Smooth muscle cell (in vitro differentiated cells): ENCODE data around the gene CXCL13. TPM values are rescaled to one million over a fixed set of nuclear protein-coding genes. Genes with fewer than 3 reads are reported as not detected.
"Not testable (repeated sequence)": the region's sequence is repeated elsewhere in the genome, so short reads cannot be mapped to it uniquely, and the experiment has no call there.

ENCODE experiments used
- DNase-seq: peaks from one replicate; lab custom pipeline; 2025; ENCODE audit not compliant: unreplicated experiment; lab: John Stamatoyannopoulos, UW
- H2AFZ ChIP-seq: fragments of 200-600 bp; sonication (generic); 2 replicates; pipeline ENCODE4 v1.6.0; 2016; ENCODE audit warnings: antibody characterized with exemption, low read depth, mild to moderate bottlenecking
- H3F3A ChIP-seq: fragments of 200-600 bp; sonication (generic); 2 replicates; pipeline ENCODE4 v1.6.0; 2017; ENCODE audit warnings: antibody characterized with exemption, low read depth
- H3K27ac ChIP-seq: fragments of 200-600 bp; sonication (generic); 2 replicates; pipeline ENCODE4 v1.5.1; 2016; ENCODE audit warnings: low read depth, mild to moderate bottlenecking
- H3K27me3 ChIP-seq: fragments of 200-600 bp; sonication (generic); 2 replicates; pipeline ENCODE4 v1.6.1; 2016; ENCODE audit warnings: low read depth, mild to moderate bottlenecking
- H3K36me3 ChIP-seq: fragments of 200-600 bp; sonication (generic); 2 replicates; pipeline ENCODE4 v1.5.1; 2016; ENCODE audit warnings: low read depth
- H3K4me1 ChIP-seq: fragments of 200-600 bp; sonication (generic); 2 replicates; pipeline ENCODE4 v1.5.1; 2016; ENCODE audit warnings: low read depth
- H3K4me2 ChIP-seq: fragments of 200-600 bp; sonication (generic); 2 replicates; pipeline ENCODE4 v1.6.0; 2016; ENCODE audit warnings: mild to moderate bottlenecking
- H3K4me3 ChIP-seq: fragments of 200-600 bp; sonication (generic); 2 replicates; pipeline ENCODE4 v1.5.1; 2016; ENCODE audit warnings: mild to moderate bottlenecking
- H3K79me2 ChIP-seq: fragments of 200-600 bp; sonication (generic); 2 replicates; pipeline ENCODE4 v1.6.0; 2016; ENCODE audit warnings: low read depth, mild to moderate bottlenecking
- H3K9ac ChIP-seq: fragments of 200-600 bp; sonication (generic); 2 replicates; pipeline ENCODE4 v1.6.0; 2016; ENCODE audit warnings: low read depth
- H3K9me3 ChIP-seq: fragments of 200-600 bp; sonication (generic); replicated peaks from 2 replicates; pipeline ENCODE4 v1.5.1; 2016; ENCODE audit warnings: low read depth
- H4K20me1 ChIP-seq: fragments of 200-600 bp; sonication (generic); 2 replicates; pipeline ENCODE4 v1.6.0; 2016; ENCODE audit warnings: low read depth
- WGBS: methylation state at CpG from one replicate; pipeline ENCODE4 v1.1.7; 2016; ENCODE audit warnings: low lambda C conversion rate; 5-methylcytosine and 5-hydroxymethylcytosine counted together
- polyA plus RNA-seq: library from polyadenylated mRNA; unstranded; fragments of >200 nt; fragmentation: Nextera tagmentation; extraction: Ambion mirVana; gene quantifications from 2 replicates; pipeline ENCODE4 v1.2.1, GENCODE V29; 2016
- total RNA-seq: library from RNA; depleted of rRNA; stranded (reverse); fragments of >200 nt; gene quantifications from 2 replicates; pipeline ENCODE4 v1.2.3, GENCODE V29; 2014
- TF ChIP-seq, protein P1 (sequence below): fragments of 200-600 bp; sonication (generic); IDR thresholded peaks from 2 replicates; pipeline ENCODE4 v1.5.1; 2017; ENCODE audit warnings: borderline replicate concordance, mild to moderate bottlenecking, antibody characterized with exemption; ENCODE audit not compliant: insufficient read depth, poor library complexity, severe bottlenecking

Gene CXCL13, protein sequence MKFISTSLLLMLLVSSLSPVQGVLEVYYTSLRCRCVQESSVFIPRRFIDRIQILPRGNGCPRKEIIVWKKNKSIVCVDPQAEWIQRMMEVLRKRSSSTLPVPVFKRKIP
- total RNA-seq (not detected in 2 replicates), polyA plus RNA-seq (0.30 TPM in 1 of 2 replicates, not detected in the other)

DNA sequence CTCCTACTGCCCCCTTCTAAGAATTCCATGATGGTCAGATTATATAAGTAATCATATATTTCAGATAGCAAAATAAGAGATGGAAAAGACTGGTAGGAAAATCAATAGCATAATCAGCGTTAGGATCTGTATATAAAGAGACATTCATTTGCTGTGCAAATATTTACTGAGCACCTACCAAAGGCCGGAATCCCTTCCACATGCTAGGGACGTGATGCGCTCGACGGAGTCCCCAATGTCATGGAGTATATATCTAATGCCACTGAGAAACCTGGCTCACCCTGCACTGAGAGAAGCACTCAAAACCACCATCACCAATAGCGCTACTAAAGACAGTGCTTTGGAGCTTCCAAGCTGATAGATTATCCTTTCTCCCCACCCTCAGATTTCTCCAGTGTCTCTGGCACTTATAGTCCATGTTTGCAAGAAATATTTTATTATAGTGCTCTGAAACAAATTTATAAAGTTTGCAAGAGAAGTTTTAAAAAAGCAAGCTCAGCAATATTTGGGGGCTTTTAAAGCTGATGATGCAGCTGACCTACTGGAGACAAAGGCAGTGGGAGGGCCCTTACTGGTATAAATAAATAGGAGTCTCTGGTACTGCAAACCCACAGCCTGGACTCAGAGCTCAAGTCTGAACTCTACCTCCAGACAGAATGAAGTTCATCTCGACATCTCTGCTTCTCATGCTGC lies at the start of gene CXCL13:
Gene CXCL13, plus strand, starts transcription at position 611 of the 693 bp plus-strand sequence. Its CDS starts 46 bp downstream, at position 657.
- Histone ChIP-seq H3K27me3 (peaks cover 19% of the 10 kb centered on the region), H3F3A (no peaks in the 10 kb centered on the region), H3K36me3 (no peaks in the 10 kb centered on the region), H3K4me1 (no peaks in the 10 kb centered on the region), H3K9me3 (no peaks in the 10 kb centered on the region), H3K4me3 (no peak within 1 kb of the TSS), H4K20me1 (no peaks in the 10 kb centered on the region), H3K4me2 (no peak within 1 kb of the TSS), H3K9ac (no peak within 1 kb of the TSS), H3K79me2 (no peaks in the 10 kb centered on the region), H2AFZ (no peak within 1 kb of the TSS), H3K27ac (no peak within 1 kb of the TSS)
- 94% methylated on average over 8 of the region's 8 CpGs for WGBS
- TF ChIP-seq, protein P1, sequence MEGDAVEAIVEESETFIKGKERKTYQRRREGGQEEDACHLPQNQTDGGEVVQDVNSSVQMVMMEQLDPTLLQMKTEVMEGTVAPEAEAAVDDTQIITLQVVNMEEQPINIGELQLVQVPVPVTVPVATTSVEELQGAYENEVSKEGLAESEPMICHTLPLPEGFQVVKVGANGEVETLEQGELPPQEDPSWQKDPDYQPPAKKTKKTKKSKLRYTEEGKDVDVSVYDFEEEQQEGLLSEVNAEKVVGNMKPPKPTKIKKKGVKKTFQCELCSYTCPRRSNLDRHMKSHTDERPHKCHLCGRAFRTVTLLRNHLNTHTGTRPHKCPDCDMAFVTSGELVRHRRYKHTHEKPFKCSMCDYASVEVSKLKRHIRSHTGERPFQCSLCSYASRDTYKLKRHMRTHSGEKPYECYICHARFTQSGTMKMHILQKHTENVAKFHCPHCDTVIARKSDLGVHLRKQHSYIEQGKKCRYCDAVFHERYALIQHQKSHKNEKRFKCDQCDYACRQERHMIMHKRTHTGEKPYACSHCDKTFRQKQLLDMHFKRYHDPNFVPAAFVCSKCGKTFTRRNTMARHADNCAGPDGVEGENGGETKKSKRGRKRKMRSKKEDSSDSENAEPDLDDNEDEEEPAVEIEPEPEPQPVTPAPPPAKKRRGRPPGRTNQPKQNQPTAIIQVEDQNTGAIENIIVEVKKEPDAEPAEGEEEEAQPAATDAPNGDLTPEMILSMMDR, result no peak
- DNase-seq, result no peak

DNA sequence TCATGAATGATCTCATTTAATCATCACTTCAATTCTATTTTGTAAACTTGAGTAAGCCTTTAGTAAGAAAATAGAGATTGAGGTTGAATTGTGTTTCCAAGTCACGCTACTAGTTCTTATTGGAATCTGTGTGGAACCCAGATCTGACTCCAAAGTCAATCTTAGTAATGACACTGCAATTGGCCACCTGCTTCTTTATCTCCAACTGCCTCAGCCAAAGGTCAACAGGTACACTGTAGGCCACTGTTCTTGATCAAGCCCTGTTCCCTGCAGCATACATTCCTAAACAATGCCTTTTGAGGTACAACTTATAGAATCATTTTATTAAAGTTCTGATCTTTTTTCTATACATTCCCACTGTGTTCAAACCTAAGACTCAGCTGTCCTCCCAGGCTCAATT lies 45.5 kb upstream of the CXCL13 start:
- no peak overlapping the region for H2AFZ ChIP-seq
- no peaks in the 10 kb centered on the region for H3K79me2 ChIP-seq
- H3K9me3 ChIP-seq, result no peaks in the 10 kb centered on the region
- DNase-seq, result no peak
- H3K27ac ChIP-seq, result no peak overlapping the region
- H3K4me1 ChIP-seq, result no peaks in the 10 kb centered on the region
- no peak overlapping the region for H3K4me2 ChIP-seq
- 84% methylated on average over 1 of the region's 1 CpG for WGBS
- no peaks in the 10 kb centered on the region for H3F3A ChIP-seq
- H3K27me3 ChIP-seq, result no peaks in the 10 kb centered on the region
- no peaks in the 10 kb centered on the region for H4K20me1 ChIP-seq
- H3K4me3 ChIP-seq, result no peak overlapping the region
- TF ChIP-seq, protein P1, result no peak
- H3K36me3 ChIP-seq, result no peaks in the 10 kb centered on the region
- no peak overlapping the region for H3K9ac ChIP-seq

DNA sequence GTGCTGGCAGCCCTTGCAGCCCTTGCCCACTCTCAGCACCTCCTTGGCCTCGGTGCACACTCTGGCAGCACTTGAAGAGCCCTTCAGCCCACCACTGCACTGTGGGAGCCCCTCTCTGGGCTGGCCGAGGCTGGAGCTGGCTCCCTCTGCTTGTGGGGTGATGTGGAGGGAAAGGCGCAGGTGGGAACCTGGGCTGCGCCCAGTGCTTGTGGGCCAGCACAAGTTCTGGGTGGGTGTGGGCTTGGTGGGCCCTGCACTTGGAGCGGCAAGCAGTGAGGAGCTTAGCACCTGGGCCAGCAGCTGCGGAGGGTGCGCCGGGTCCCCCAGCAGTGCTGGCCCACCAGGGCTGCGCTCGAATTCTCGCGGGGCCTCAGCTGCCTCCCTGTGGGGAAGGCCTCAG lies 43.9 kb upstream of the CXCL13 start:
- not testable (repeated sequence) for H3K79me2 ChIP-seq, H2AFZ ChIP-seq, H3F3A ChIP-seq, H3K27me3 ChIP-seq, H4K20me1 ChIP-seq, H3K4me2 ChIP-seq, H3K4me3 ChIP-seq, H3K4me1 ChIP-seq, H3K36me3 ChIP-seq, H3K27ac ChIP-seq, DNase-seq, H3K9ac ChIP-seq, H3K9me3 ChIP-seq
- 91% methylated on average over 8 of the region's 12 CpGs for WGBS

DNA sequence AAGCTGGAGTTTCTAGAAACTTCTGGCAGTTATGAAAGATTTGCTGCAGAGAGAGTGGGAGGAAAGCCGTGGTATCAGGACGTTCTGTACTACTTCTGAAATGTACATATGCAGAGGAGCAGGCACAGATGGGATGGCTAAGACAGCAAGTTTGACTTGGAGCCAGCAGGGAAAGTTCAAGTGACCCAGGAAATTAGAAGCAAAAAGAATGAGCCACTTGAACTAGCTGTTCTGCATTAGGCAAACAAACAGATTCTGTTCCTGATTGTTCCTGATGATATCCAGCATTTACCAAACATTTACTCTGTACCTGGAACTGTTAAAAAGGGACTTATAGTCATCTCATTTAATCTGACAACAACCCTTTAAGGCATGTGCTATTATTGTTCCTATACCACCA lies 41.4 kb upstream of the CXCL13 start:
- DNase-seq, result no peak
- Histone ChIP-seq H3K9me3 (no peaks in the 10 kb centered on the region), H3K36me3 (no peaks in the 10 kb centered on the region), H3K4me3 (no peak overlapping the region), H3K4me2 (no peak overlapping the region), H3K4me1 (no peaks in the 10 kb centered on the region), H3K27ac (no peak overlapping the region), H4K20me1 (no peaks in the 10 kb centered on the region), H3K27me3 (no peaks in the 10 kb centered on the region), H2AFZ (no peak overlapping the region), H3K79me2 (no peaks in the 10 kb centered on the region), H3F3A (no peaks in the 10 kb centered on the region), H3K9ac (no peak overlapping the region)
- TF ChIP-seq, protein P1, result no peak
- WGBS, result 39% methylated on average over 2 of the region's 2 CpGs
